OCI-LY1 (cell line): ENCODE results near the gene ATP8A2.

Experiments used
- H2AFZ ChIP-seq: fragments of 200-600 bp; sonication (generic), shearing (Covaris generic); 2 replicates; pipeline ENCODE4 v1.6.0; 2014; ENCODE audit warnings: antibody characterized with exemption, mild to moderate bottlenecking, low read length
- H3F3A ChIP-seq: fragments of 200-600 bp; sonication (generic), shearing (Covaris generic); 2 replicates; pipeline ENCODE4 v1.6.0; 2014; ENCODE audit warnings: mild to moderate bottlenecking, antibody characterized with exemption, low read length, moderate library complexity; ENCODE audit not compliant: insufficient read depth
- H3K27ac ChIP-seq: fragments of 200-600 bp; sonication (generic); 2 replicates; pipeline ENCODE4 v1.5.1; 2014; ENCODE audit warnings: low read length, mixed run types, mild to moderate bottlenecking, low read depth; ENCODE audit not compliant: poor library complexity, severe bottlenecking
- H3K27me3 ChIP-seq: fragments of 200-600 bp; sonication (generic); 2 replicates; pipeline ENCODE4 v1.6.0; 2014; ENCODE audit warnings: antibody characterized with exemption, mild to moderate bottlenecking, low read length, moderate library complexity; ENCODE audit not compliant: insufficient read depth
- H3K36me3 ChIP-seq: fragments of 200-600 bp; sonication (generic); 2 replicates; pipeline ENCODE4 v1.6.1; 2014; ENCODE audit warnings: mild to moderate bottlenecking, antibody characterized with exemption, low read length, moderate library complexity, mixed read lengths; ENCODE audit not compliant: insufficient read depth
- H3K4me1 ChIP-seq: fragments of 200-600 bp; sonication (generic); 2 replicates; pipeline ENCODE4 v1.5.1; 2014; ENCODE audit warnings: mild to moderate bottlenecking, low read length, moderate library complexity; ENCODE audit not compliant: insufficient read depth, severe bottlenecking
- H3K4me2 ChIP-seq: fragments of 200-600 bp; sonication (generic), shearing (Covaris generic); 2 replicates; pipeline ENCODE4 v1.6.1; 2014; ENCODE audit warnings: low read length
- H3K4me3 ChIP-seq: fragments of 200-600 bp; sonication (generic); 2 replicates; pipeline ENCODE4 v1.5.1; 2014; ENCODE audit warnings: low read length, low read depth, mild to moderate bottlenecking, mixed read lengths; ENCODE audit not compliant: poor library complexity, severe bottlenecking
- H3K79me2 ChIP-seq: fragments of 200-600 bp; shearing (Covaris generic); 2 replicates; pipeline ENCODE4 v1.6.1; 2016; ENCODE audit warnings: mixed run types, low read length, mixed read lengths; ENCODE audit not compliant: insufficient read depth
- H3K9ac ChIP-seq: fragments of 200-600 bp; sonication (generic), shearing (Covaris generic); 2 replicates; pipeline ENCODE4 v1.6.1; 2014; ENCODE audit warnings: mild to moderate bottlenecking, low read length, mixed read lengths
- H3K9me2 ChIP-seq: fragments of 200-600 bp; sonication (generic), shearing (Covaris generic); 2 replicates; pipeline ENCODE4 v1.6.1; 2014; ENCODE audit warnings: low read depth, mild to moderate bottlenecking, low read length, mixed read lengths
- H3K9me3 ChIP-seq: fragments of 200-600 bp; shearing (Covaris generic); 2 replicates; pipeline ENCODE4 v1.6.1; 2014; ENCODE audit warnings: low read length, mixed read lengths
- H4K20me1 ChIP-seq: fragments of 200-600 bp; sonication (generic), shearing (Covaris generic); 2 replicates; pipeline ENCODE4 v1.6.0; 2016; ENCODE audit warnings: mild to moderate bottlenecking, low read length; ENCODE audit not compliant: insufficient read depth
- EZH2 ChIP-seq: fragments of 200-600 bp; sonication (generic), shearing (Covaris generic); IDR thresholded peaks from 2 replicates; pipeline ENCODE4 v1.8.0; 2017; ENCODE audit warnings: borderline replicate concordance, mixed run types, mild to moderate bottlenecking, antibody characterized with exemption, low read length, moderate library complexity, mixed read lengths
- TF ChIP-seq, protein P1 (sequence below): fragments of 200-600 bp; sonication (generic), shearing (Covaris generic); IDR thresholded peaks from 2 replicates; pipeline ENCODE4 v1.5.1; 2017; ENCODE audit warnings: mild to moderate bottlenecking, antibody characterized with exemption, low read length, moderate library complexity, mixed read lengths

ATP8A2 gene

DNA sequence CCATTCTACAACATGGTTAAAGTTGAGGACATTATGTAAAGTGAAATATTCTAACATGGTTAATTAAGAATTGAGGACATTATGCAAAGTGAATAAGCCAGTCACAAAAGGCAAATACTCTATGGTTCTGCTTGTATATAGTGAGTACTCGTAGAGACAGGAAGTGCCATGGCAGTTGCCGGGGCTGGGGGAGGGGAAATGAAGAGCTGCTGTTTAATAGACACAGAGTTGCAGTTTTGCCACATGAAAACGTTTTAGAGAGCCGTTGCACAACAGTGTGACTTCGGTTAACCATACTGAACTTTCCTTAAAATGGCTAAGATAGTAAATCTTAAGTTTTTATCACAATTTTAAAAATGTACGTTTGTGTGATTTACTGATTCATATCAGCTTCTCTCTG lies 503.1 kb downstream of the ATP8A2 start:
- no peaks in the 10 kb centered on the region for H3K9me2 ChIP-seq
- H3K9me3 ChIP-seq: no peaks in the 10 kb centered on the region
- TF ChIP-seq, protein P1, sequence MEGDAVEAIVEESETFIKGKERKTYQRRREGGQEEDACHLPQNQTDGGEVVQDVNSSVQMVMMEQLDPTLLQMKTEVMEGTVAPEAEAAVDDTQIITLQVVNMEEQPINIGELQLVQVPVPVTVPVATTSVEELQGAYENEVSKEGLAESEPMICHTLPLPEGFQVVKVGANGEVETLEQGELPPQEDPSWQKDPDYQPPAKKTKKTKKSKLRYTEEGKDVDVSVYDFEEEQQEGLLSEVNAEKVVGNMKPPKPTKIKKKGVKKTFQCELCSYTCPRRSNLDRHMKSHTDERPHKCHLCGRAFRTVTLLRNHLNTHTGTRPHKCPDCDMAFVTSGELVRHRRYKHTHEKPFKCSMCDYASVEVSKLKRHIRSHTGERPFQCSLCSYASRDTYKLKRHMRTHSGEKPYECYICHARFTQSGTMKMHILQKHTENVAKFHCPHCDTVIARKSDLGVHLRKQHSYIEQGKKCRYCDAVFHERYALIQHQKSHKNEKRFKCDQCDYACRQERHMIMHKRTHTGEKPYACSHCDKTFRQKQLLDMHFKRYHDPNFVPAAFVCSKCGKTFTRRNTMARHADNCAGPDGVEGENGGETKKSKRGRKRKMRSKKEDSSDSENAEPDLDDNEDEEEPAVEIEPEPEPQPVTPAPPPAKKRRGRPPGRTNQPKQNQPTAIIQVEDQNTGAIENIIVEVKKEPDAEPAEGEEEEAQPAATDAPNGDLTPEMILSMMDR: no peak
- no peak for TF ChIP-seq EZH2
- H3K79me2 ChIP-seq: no peaks in the 10 kb centered on the region
- H3K4me1 ChIP-seq: no peaks in the 10 kb centered on the region
- H3K9ac ChIP-seq: no peak overlapping the region
- no peaks in the 10 kb centered on the region for H4K20me1 ChIP-seq
- H3F3A ChIP-seq: no peaks in the 10 kb centered on the region
- no peak overlapping the region for H2AFZ ChIP-seq
- no peak overlapping the region for H3K4me3 ChIP-seq
- H3K36me3 ChIP-seq: no peaks in the 10 kb centered on the region
- H3K27ac ChIP-seq: no peak overlapping the region
- H3K4me2 ChIP-seq: no peak overlapping the region
- no peaks in the 10 kb centered on the region for H3K27me3 ChIP-seq

DNA sequence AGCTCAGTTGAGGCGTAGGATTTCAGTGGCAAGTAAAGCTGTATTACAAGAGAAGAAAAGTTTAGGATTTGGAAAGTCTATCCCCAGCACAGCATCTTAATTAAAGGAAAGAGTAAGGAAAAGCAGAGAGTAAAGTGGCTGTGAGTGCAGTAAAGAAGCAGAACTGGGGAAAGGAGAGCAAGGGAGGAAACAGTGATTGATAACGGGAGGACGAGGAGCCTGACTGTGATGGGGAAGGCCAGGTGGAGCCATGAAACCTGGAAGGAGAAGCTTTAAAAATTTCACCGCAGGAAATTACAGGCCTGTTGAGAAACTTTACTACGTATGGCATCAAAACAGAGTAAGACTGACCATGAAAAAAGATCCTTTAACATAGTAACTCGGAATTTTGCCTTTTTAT lies 504.5 kb downstream of the ATP8A2 start:
- TF ChIP-seq, protein P1: no peak
- TF ChIP-seq EZH2: no peak
- Histone ChIP-seq H3K4me2 (no peak overlapping the region), H3K9me3 (no peaks in the 10 kb centered on the region), H2AFZ (no peak overlapping the region), H3K4me1 (no peaks in the 10 kb centered on the region), H3F3A (no peaks in the 10 kb centered on the region), H3K9ac (no peak overlapping the region), H3K4me3 (no peak overlapping the region), H4K20me1 (no peaks in the 10 kb centered on the region), H3K36me3 (no peaks in the 10 kb centered on the region), H3K79me2 (no peaks in the 10 kb centered on the region), H3K27ac (no peak overlapping the region), H3K9me2 (no peaks in the 10 kb centered on the region), H3K27me3 (no peaks in the 10 kb centered on the region)

DNA sequence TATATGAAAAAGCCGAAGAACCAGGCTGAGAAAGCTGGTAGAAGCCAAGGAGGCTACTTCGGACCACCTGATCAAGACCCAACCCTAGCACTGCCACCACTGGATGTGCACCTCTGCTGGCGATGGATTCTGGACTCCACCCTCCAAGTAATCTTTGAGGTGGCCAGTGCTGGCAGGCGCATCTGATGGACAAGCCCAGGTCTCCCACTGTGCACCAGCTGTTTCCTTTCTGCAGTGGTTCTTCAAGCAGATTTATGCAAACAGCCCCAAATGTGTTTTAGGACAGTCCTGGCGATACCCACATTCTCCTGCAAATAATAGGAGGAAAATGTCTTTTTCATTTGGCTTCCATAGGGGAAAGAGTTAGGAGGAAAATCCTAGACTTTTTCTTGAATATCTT lies 507.7 kb downstream of the ATP8A2 start:
- Histone ChIP-seq H3K9me3 (no peaks in the 10 kb centered on the region), H3K79me2 (no peaks in the 10 kb centered on the region), H3K27me3 (0 out of 2 replicates have a peak, but pooled peaks cover 6% of the 10 kb centered on the region), H3K4me3 (no peak overlapping the region), H3K9me2 (no peaks in the 10 kb centered on the region), H3K4me2 (no peak overlapping the region), H3K27ac (no peak overlapping the region), H3K4me1 (no peaks in the 10 kb centered on the region), H4K20me1 (no peaks in the 10 kb centered on the region), H3K9ac (no peak overlapping the region), H3K36me3 (no peaks in the 10 kb centered on the region), H2AFZ (no peak overlapping the region), H3F3A (no peaks in the 10 kb centered on the region)
- TF ChIP-seq, protein P1: no peak
- no peak for TF ChIP-seq EZH2
